Upper lobe of left lung (tissue), 6 donors: ENCODE measurements around the gene GPATCH1. TPM values are rescaled to one million over a fixed set of nuclear protein-coding genes. Genes with fewer than 3 reads are reported as not detected.

Experiments
- ATAC-seq, 2 donors: fragments of 200-7000 bp; cut with Tn5 transposase; one replicate each; pipeline ENCODE4 v1.9.1; 2022; ENCODE audit warnings: mild to moderate bottlenecking in 2 of 2, moderate library complexity in 2 of 2; ENCODE audit not compliant: low FRiP score in 2 of 2
- DNase-seq, 2 donors: peaks; one replicate each; pipeline ENCODE4 v3.0.0-alpha.2; 2019 to 2020
- H3K27ac ChIP-seq, 4 donors: fragments of 200-600 bp; sonication (generic); one replicate each; pipeline ENCODE4 v1.5.1; 2016 to 2019
- H3K27me3 ChIP-seq, 4 donors: fragments of 200-600 bp; sonication (generic); one replicate each; pipeline ENCODE4 v1.5.1; 2017 to 2019
- H3K36me3 ChIP-seq, 4 donors: fragments of 200-600 bp; sonication (generic); one replicate each; pipeline ENCODE4 v1.5.1; 2016 to 2019
- H3K4me1 ChIP-seq, 4 donors: fragments of 200-600 bp; sonication (generic); one replicate each; pipeline ENCODE4 v1.5.1; 2018 to 2019
- H3K4me3 ChIP-seq, 4 donors: fragments of 200-600 bp; sonication (generic); one replicate each; pipeline ENCODE4 v1.5.1; 2017 to 2019; ENCODE audit warnings: mild to moderate bottlenecking in 2 of 4, moderate library complexity in 1 of 4
- H3K9me3 ChIP-seq, 4 donors: fragments of 200-600 bp; sonication (generic); one replicate each; pipeline ENCODE4 v1.5.1; 2018 to 2019
- EP300 ChIP-seq, 4 donors: sonication (generic); formaldehyde crosslinking; IDR thresholded peaks; one replicate each; pipeline ENCODE4 v1.5.1; 2017; ENCODE audit warnings: antibody characterized with exemption in 4 of 4, control low read depth in 2 of 4
- POLR2A ChIP-seq, 4 donors: fragments of 450-650 bp; IDR thresholded peaks; one replicate each; pipeline ENCODE4 v1.5.1; 2016 to 2017; ENCODE audit warnings: antibody characterized with exemption in 4 of 4, mild to moderate bottlenecking in 2 of 4
- POLR2AphosphoS5 ChIP-seq, 2 donors: sonication (generic); formaldehyde crosslinking; IDR thresholded peaks; one replicate each; pipeline ENCODE4 v1.5.1; 2017; ENCODE audit warnings: antibody characterized with exemption in 2 of 2
- WGBS, 2 donors: methylation state at CpG; one replicate each; pipeline ENCODE4 v1.1.5; 2017 to 2018; 5-methylcytosine and 5-hydroxymethylcytosine counted together
- total RNA-seq, 6 donors: library from RNA; depleted of rRNA in 4 of 6; stranded (reverse); fragments of >200 nt in 4 of 6; gene quantifications; one replicate each; pipeline versions ENCODE4 v1.1.0 to v1.2.1, GENCODE V29; 2016 to 2021
- TF ChIP-seq, protein P1 (sequence below), 6 experiments: fragments of 450-650 bp in 4 of 6; fragments of 200-600 bp in 2 of 6; sonication (generic) in 2 of 6; IDR thresholded peaks; one replicate each; pipeline ENCODE4 v1.5.1; 2016 to 2019; ENCODE audit warnings: antibody characterized with exemption in 6 of 6
- donor health status: DM: no; HTN: no; CAD: no; lungs with moderate emphysema.
- donor health status: DM: no; HTN: yes; CAD: no; lungs with severe emphysema.

GPATCH1 gene
- total RNA-seq, 6 donors from 2014 or later, result 4.7 to 11.5 (median 6.8) TPM

- WGBS, 2 donors, result 62 to 73% methylated on average over 15 of the region's 15 CpGs
- Histone ChIP-seq H3K4me3 (no peak overlapping the region), H3K36me3 (no peaks in the 10 kb centered on the region), H3K27ac (peak overlapping the region in 1 of 4 donors; percentile 7), H3K4me1 (peaks cover 0 to 15% (median 9%) of the 10 kb centered on the region in 4 donors), H3K9me3 (no peaks in the 10 kb centered on the region), H3K27me3 (no peaks in the 10 kb centered on the region)
- no peak for DNase-seq
- TF ChIP-seq POLR2AphosphoS5 (IDR thresholded peaks at IDR 0.05) (no peak), EP300 (IDR thresholded peaks at IDR 0.05) (no peak), POLR2A (IDR thresholded peaks at IDR 0.05) (no peak)
- TF ChIP-seq, protein P1, sequence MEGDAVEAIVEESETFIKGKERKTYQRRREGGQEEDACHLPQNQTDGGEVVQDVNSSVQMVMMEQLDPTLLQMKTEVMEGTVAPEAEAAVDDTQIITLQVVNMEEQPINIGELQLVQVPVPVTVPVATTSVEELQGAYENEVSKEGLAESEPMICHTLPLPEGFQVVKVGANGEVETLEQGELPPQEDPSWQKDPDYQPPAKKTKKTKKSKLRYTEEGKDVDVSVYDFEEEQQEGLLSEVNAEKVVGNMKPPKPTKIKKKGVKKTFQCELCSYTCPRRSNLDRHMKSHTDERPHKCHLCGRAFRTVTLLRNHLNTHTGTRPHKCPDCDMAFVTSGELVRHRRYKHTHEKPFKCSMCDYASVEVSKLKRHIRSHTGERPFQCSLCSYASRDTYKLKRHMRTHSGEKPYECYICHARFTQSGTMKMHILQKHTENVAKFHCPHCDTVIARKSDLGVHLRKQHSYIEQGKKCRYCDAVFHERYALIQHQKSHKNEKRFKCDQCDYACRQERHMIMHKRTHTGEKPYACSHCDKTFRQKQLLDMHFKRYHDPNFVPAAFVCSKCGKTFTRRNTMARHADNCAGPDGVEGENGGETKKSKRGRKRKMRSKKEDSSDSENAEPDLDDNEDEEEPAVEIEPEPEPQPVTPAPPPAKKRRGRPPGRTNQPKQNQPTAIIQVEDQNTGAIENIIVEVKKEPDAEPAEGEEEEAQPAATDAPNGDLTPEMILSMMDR (IDR thresholded peaks at IDR 0.05), result no peak
- no peak for ATAC-seq
Observed at GRCh38 chr19:33048806-33049676, 31.9 kb upstream of the GPATCH1 start.

GRCh38 chr19:33050110-33050509 lies 30.9 kb upstream of the GPATCH1 start:
- ATAC-seq, result no peak
- Histone ChIP-seq H3K27me3 (no peaks in the 10 kb centered on the region), H3K27ac (no peak overlapping the region), H3K4me3 (no peak overlapping the region), H3K4me1 (peaks cover 0 to 15% (median 9%) of the 10 kb centered on the region in 4 donors), H3K36me3 (no peaks in the 10 kb centered on the region), H3K9me3 (no peaks in the 10 kb centered on the region)
- TF ChIP-seq POLR2AphosphoS5 (IDR thresholded peaks at IDR 0.05) (no peak), EP300 (IDR thresholded peaks at IDR 0.05) (no peak), POLR2A (IDR thresholded peaks at IDR 0.05) (no peak)
- TF ChIP-seq, protein P1 (IDR thresholded peaks at IDR 0.05), result no peak
- DNase-seq, result no peak
- WGBS, 2 donors, result 99 to 100% methylated on average over 2 to 3 of the region's 3 CpGs

- 54 to 56% methylated on average over 8 of the region's 8 CpGs for WGBS, 2 donors
- peak overlapping the region in 3 of 4 donors; percentile 1 to 63 (median 45) for H3K27ac ChIP-seq
- no peaks in the 10 kb centered on the region for H3K27me3 ChIP-seq
- peaks cover 0 to 13% (median 9%) of the 10 kb centered on the region in 4 donors for H3K4me1 ChIP-seq
- no peaks in the 10 kb centered on the region for H3K9me3 ChIP-seq
- TF ChIP-seq, protein P1 (IDR thresholded peaks at IDR 0.05), result no peak
- no peak for TF ChIP-seq EP300 (IDR thresholded peaks at IDR 0.05)
- H3K36me3 ChIP-seq, result no peaks in the 10 kb centered on the region
- ATAC-seq, result peak in 1 of 2 donors; percentile 27
- H3K4me3 ChIP-seq, result no peak overlapping the region
- no peak for DNase-seq
Observed at GRCh38 chr19:33052352-33052972, 28.5 kb upstream of the GPATCH1 start.

DNA sequence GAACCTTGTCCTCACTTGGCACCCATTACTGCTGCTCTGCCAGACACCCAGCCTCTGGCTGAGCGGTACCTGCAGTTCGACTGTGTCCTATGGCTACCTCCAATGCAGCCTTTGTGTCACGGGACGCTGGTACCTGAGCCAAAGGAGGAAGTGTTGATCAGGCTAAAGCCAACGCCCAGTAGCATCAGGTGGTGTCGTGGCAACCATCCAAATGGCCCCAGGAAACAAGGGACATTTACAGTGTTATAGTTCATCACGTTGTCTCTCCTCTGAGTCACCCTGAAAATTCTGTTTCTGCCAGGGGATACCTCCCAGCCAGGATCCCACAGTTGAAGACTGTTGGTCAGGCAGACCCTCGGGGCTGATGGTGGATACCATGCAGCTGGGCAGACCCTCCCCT lies 26.4 kb upstream of the GPATCH1 start:
- no peaks in the 10 kb centered on the region for H3K36me3 ChIP-seq
- TF ChIP-seq EP300 (IDR thresholded peaks at IDR 0.05) (no peak), POLR2AphosphoS5 (IDR thresholded peaks at IDR 0.05) (no peak), POLR2A (IDR thresholded peaks at IDR 0.05) (no peak)
- TF ChIP-seq, protein P1 (IDR thresholded peaks at IDR 0.05), result no peak
- ATAC-seq (peak in 1 of 2 donors; percentile 28), DNase-seq (no peak)
- H3K27me3 ChIP-seq, result no peaks in the 10 kb centered on the region
- WGBS, 2 donors, result 82% methylated on average over 8 of the region's 8 CpGs
- H3K4me1 ChIP-seq, result peaks cover 0 to 11% (median 9%) of the 10 kb centered on the region in 4 donors
- no peak overlapping the region for H3K27ac ChIP-seq
- H3K9me3 ChIP-seq, result no peaks in the 10 kb centered on the region
- no peak overlapping the region for H3K4me3 ChIP-seq
